Measurements from ENCODE around the gene PFDN1. TPM values are rescaled to one million over a fixed set of nuclear protein-coding genes. Genes with fewer than 3 reads are reported as not detected.

PFDN1 gene
- total and polyA plus RNA-seq, 2 experiments from 2014 or later: 119 to 256 TPM

- TF ChIP-seq, protein P1, sequence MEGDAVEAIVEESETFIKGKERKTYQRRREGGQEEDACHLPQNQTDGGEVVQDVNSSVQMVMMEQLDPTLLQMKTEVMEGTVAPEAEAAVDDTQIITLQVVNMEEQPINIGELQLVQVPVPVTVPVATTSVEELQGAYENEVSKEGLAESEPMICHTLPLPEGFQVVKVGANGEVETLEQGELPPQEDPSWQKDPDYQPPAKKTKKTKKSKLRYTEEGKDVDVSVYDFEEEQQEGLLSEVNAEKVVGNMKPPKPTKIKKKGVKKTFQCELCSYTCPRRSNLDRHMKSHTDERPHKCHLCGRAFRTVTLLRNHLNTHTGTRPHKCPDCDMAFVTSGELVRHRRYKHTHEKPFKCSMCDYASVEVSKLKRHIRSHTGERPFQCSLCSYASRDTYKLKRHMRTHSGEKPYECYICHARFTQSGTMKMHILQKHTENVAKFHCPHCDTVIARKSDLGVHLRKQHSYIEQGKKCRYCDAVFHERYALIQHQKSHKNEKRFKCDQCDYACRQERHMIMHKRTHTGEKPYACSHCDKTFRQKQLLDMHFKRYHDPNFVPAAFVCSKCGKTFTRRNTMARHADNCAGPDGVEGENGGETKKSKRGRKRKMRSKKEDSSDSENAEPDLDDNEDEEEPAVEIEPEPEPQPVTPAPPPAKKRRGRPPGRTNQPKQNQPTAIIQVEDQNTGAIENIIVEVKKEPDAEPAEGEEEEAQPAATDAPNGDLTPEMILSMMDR (conservative IDR thresholded peaks at IDR 0.05; ENCODE audit: low read depth in 2 of 2): no peak
- no peak for TF ChIP-seq ZNF114 (CRISPR knock-in tag; IDR thresholded peaks at IDR 0.05)
- TF ChIP-seq POLR2AphosphoS5 (IDR thresholded peaks at IDR 0.05; ENCODE audit: low read depth): no peak
- TF ChIP-seq, protein P2, sequence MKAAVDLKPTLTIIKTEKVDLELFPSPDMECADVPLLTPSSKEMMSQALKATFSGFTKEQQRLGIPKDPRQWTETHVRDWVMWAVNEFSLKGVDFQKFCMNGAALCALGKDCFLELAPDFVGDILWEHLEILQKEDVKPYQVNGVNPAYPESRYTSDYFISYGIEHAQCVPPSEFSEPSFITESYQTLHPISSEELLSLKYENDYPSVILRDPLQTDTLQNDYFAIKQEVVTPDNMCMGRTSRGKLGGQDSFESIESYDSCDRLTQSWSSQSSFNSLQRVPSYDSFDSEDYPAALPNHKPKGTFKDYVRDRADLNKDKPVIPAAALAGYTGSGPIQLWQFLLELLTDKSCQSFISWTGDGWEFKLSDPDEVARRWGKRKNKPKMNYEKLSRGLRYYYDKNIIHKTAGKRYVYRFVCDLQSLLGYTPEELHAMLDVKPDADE (IDR thresholded peaks at IDR 0.05): no peak
Measured at GRCh38 chr5:140262839-140263238, 40.1 kb downstream of the PFDN1 start (continued).

- no peak overlapping the region for H3K4me3 ChIP-seq
- H3F3A ChIP-seq (replicated peaks; ENCODE audit: low read depth): no peaks in the 10 kb centered on the region
- H3K9me2 ChIP-seq (ENCODE audit: insufficient read depth): no peaks in the 10 kb centered on the region
- H3K27ac ChIP-seq (ENCODE audit: low read depth): no peak overlapping the region
- H3K4me2 ChIP-seq: no peak overlapping the region
- peaks cover 31% of the 10 kb centered on the region for H3K4me1 Mint-ChIP-seq
- peaks cover 24% of the 10 kb centered on the region for H3K36me3 Mint-ChIP-seq (ENCODE audit: low read depth)
- peaks cover 51% of the 10 kb centered on the region for H3K79me2 ChIP-seq (replicated peaks; ENCODE audit: insufficient read depth)
- no peaks in the 10 kb centered on the region for H3K36me3 ChIP-seq (ENCODE audit: insufficient read depth)
- no peak overlapping the region for H2AFZ ChIP-seq
- peaks cover 14% of the 10 kb centered on the region; the same call in 1 of the 2 replicates for H4K20me1 ChIP-seq (replicated peaks; ENCODE audit: insufficient read depth)
- no peak overlapping the region for H3K4me3 Mint-ChIP-seq
- ATAC-seq (no peak), DNase-seq (ENCODE audit: low spot score) (no peak)
- no peaks in the 10 kb centered on the region for H3K27me3 ChIP-seq (ENCODE audit: insufficient read depth)
- peaks cover 1% of the 10 kb centered on the region for H3K27me3 Mint-ChIP-seq (ENCODE audit: insufficient read depth, low read depth, poor library complexity)
- H3K9me3 Mint-ChIP-seq: no peaks in the 10 kb centered on the region; the same call in 2 of the 3 replicates
- peaks cover 10% of the 10 kb centered on the region for H3K4me1 ChIP-seq (ENCODE audit: insufficient read depth)
- H3K27ac Mint-ChIP-seq: no peak overlapping the region
- TF ChIP-seq, protein P3, sequence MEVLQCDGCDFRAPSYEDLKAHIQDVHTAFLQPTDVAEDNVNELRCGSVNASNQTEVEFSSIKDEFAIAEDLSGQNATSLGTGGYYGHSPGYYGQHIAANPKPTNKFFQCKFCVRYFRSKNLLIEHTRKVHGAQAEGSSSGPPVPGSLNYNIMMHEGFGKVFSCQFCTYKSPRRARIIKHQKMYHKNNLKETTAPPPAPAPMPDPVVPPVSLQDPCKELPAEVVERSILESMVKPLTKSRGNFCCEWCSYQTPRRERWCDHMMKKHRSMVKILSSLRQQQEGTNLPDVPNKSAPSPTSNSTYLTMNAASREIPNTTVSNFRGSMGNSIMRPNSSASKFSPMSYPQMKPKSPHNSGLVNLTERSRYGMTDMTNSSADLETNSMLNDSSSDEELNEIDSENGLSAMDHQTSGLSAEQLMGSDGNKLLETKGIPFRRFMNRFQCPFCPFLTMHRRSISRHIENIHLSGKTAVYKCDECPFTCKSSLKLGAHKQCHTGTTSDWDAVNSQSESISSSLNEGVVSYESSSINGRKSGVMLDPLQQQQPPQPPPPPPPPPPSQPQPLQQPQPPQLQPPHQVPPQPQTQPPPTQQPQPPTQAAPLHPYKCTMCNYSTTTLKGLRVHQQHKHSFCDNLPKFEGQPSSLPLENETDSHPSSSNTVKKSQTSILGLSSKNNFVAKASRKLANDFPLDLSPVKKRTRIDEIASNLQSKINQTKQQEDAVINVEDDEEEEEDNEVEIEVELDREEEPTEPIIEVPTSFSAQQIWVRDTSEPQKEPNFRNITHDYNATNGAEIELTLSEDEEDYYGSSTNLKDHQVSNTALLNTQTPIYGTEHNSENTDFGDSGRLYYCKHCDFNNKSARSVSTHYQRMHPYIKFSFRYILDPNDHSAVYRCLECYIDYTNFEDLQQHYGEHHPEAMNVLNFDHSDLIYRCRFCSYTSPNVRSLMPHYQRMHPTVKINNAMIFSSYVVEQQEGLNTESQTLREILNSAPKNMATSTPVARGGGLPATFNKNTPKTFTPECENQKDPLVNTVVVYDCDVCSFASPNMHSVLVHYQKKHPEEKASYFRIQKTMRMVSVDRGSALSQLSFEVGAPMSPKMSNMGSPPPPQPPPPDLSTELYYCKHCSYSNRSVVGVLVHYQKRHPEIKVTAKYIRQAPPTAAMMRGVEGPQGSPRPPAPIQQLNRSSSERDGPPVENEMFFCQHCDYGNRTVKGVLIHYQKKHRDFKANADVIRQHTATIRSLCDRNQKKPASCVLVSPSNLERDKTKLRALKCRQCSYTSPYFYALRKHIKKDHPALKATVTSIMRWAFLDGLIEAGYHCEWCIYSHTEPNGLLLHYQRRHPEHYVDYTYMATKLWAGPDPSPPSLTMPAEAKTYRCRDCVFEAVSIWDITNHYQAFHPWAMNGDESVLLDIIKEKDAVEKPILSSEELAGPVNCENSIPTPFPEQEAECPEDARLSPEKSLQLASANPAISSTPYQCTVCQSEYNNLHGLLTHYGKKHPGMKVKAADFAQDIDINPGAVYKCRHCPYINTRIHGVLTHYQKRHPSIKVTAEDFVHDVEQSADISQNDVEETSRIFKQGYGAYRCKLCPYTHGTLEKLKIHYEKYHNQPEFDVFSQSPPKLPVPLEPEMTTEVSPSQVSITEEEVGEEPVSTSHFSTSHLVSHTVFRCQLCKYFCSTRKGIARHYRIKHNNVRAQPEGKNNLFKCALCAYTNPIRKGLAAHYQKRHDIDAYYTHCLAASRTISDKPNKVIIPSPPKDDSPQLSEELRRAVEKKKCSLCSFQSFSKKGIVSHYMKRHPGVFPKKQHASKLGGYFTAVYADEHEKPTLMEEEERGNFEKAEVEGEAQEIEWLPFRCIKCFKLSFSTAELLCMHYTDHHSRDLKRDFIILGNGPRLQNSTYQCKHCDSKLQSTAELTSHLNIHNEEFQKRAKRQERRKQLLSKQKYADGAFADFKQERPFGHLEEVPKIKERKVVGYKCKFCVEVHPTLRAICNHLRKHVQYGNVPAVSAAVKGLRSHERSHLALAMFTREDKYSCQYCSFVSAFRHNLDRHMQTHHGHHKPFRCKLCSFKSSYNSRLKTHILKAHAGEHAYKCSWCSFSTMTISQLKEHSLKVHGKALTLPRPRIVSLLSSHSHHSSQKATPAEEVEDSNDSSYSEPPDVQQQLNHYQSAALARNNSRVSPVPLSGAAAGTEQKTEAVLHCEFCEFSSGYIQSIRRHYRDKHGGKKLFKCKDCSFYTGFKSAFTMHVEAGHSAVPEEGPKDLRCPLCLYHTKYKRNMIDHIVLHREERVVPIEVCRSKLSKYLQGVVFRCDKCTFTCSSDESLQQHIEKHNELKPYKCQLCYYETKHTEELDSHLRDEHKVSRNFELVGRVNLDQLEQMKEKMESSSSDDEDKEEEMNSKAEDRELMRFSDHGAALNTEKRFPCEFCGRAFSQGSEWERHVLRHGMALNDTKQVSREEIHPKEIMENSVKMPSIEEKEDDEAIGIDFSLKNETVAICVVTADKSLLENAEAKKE (CRISPR knock-in tag; IDR thresholded peaks at IDR 0.05): no peak
- TF ChIP-seq EZH2 (IDR thresholded peaks at IDR 0.05; ENCODE audit: low read depth, unreplicated experiment): no peak
- TF ChIP-seq, protein P2 (IDR thresholded peaks at IDR 0.05): no peak
- TF ChIP-seq STAT1 (IDR thresholded peaks at IDR 0.05; ENCODE audit: unreplicated experiment): no peak
- no peak for TF ChIP-seq NANOG (IDR thresholded peaks at IDR 0.05; ENCODE audit: borderline replicate concordance)
- no peak for TF ChIP-seq ZNF331 (CRISPR knock-in tag; IDR thresholded peaks at IDR 0.05; ENCODE audit: low read depth)
- TF ChIP-seq EZH2phosphoT487 (IDR thresholded peaks at IDR 0.05; ENCODE audit: unreplicated experiment): no peak
- TF ChIP-seq, protein P1 (conservative IDR thresholded peaks at IDR 0.05; ENCODE audit: low read depth in 2 of 2): no peak
- TF ChIP-seq POLR2AphosphoS5 (IDR thresholded peaks at IDR 0.05; ENCODE audit: low read depth): no peak
- no peak for TF ChIP-seq CREB1 (CRISPR knock-in tag; IDR thresholded peaks at IDR 0.05; ENCODE audit: low read depth)
- TF ChIP-seq JUNB (IDR thresholded peaks at IDR 0.05; ENCODE audit: unreplicated experiment): no peak
Measured at GRCh38 chr5:140262221-140262620, 40.7 kb downstream of the PFDN1 start.

Data from GM23338 (cell line).